GM18907 (cell line): ENCODE results near the gene ITPRIPL1.

Experiments
- ATAC-seq: cut with Tn5 transposase; IDR thresholded peaks from one replicate; pipeline ENCODE4 v1.9.1; 2021; ENCODE audit warnings: mild to moderate bottlenecking, moderate library complexity; ENCODE audit not compliant: unreplicated experiment

ITPRIPL1 gene

GRCh38 chr2:96320728-96321622 lies 4.1 kb upstream of the ITPRIPL1 start:
- peak; percentile 39 for ATAC-seq

DNA sequence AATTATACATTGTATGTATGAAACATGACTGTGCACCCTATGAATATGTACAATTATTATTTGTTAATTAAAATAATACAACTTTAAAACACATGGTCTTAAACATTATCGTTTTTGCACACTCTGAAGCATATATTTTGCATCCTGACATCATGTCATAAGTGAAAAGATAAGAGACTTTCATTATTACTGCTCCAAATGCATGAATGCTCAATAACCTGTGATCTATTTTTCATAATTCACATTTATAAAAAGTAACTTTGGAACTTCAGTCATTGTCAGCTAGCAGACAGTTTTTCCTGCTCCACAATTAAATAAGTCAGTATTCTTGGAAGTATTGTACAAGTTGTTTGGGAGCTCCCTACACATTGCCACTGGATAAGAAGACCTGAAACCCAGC lies 1.3 kb upstream of the ITPRIPL1 start:
- ATAC-seq = no peak

GRCh38 chr2:96324721-96325040 lies 436 bp upstream of the ITPRIPL1 start:
- ATAC-seq = no peak

GRCh38 chr2:96325884-96326255 lies 753 bp downstream of the ITPRIPL1 start:
- no peak for ATAC-seq

GRCh38 chr2:96326564-96326963 lies 1.4 kb downstream of the ITPRIPL1 start:
- ATAC-seq = no peak

GRCh38 chr2:96326990-96327820 lies 2.1 kb downstream of the ITPRIPL1 start:
- no peak for ATAC-seq

DNA sequence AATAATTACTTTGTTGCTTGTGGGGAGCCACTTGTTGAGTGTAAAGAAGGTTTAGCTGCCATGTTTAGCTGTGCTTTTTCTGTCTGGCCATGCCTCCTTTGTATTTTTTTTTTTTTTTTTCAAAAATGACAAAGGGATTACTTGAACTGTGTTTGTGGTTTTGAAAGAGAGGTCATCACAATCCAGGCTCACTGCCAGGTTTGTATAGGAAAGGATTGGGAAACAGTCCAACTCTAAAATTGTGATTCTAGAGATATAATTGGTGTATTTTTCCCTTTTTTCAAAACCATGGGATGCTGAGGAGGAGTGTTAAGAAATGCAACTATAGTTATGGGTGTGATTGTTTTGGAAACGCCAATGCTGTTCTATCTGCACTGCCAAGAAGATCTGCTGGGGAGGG lies 4.3 kb downstream of the ITPRIPL1 start:
- no peak for ATAC-seq

- no peak for ATAC-seq
Measured at GRCh38 chr2:96329874-96330273, 4.8 kb downstream of the ITPRIPL1 start.

DNA sequence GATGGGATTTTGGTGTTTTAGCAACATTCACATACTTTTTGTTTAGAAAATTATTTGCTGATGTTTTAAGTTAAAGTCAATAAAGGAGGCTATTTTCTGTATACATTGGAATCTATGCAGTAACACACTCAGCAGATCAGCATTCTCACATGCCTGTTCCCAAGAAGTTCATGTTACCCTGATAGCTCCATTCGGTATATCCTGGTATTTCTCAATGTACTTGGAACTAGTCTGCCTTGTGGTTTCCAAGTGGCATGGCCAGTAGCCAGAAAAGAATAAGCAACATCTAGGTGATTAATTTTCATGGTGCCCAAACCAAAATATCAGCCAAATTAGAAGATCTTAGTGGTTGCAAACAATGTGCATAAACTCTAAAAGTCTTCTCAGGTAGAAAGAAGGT lies 5.3 kb downstream of the ITPRIPL1 start:
- ATAC-seq = no peak

DNA sequence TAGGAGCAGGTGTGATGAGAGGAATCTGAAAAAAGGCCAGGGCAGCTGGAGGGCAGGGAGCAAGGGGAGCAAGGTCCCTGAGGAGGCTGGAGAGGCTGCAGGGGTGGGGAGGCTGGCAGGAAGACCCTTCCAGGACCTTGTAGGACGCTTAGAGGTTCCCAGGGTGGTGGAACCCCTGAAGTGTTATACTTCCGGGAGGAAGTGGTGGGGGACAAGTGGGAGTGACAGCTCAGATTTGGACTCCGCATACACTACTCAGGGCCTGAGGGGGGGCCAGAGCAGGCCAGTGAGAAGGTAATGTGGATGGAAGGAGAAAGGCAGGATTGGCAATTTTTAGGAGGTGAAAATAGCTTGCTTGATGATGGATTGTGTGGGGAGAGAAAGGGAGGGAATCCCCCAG lies 8.6 kb downstream of the ITPRIPL1 start:
- no peak for ATAC-seq

DNA sequence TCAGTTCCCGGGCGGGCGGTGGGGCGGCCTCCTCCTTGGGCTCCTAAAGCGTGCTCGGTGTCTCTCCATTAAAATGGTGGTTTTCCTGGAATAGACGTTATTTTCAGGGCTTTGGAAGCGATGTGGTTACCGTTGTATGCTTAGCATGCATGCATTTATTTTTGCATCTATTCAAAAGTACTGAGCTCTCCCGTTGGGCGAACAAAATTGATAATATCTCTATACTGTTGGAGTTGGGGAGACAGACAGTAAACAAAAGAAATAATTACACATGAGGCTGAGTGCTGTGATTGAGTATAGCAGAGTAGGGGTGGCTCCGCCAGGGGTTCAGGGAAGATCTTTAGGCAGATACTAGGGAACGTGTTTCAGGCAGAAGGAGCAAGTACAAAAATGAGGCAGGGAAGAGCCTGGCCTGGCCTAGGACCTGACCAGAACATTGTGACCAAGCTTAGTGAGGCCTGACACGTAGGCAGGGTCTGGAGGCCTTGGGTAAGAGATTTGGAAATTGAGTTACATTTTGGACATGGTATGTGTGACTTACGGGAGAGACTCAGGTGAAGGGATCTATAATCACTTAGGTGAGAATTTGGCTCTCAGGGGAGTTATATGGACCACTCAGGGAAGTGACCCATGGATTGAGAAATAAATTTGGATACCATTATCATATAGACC lies 11.1 kb downstream of the ITPRIPL1 start:
- no peak for ATAC-seq

- no peak for ATAC-seq
Measured at GRCh38 chr2:96336873-96337272, 11.8 kb downstream of the ITPRIPL1 start.

GRCh38 chr2:96340493-96341414 lies 15.6 kb downstream of the ITPRIPL1 start:
- ATAC-seq = no peak

DNA sequence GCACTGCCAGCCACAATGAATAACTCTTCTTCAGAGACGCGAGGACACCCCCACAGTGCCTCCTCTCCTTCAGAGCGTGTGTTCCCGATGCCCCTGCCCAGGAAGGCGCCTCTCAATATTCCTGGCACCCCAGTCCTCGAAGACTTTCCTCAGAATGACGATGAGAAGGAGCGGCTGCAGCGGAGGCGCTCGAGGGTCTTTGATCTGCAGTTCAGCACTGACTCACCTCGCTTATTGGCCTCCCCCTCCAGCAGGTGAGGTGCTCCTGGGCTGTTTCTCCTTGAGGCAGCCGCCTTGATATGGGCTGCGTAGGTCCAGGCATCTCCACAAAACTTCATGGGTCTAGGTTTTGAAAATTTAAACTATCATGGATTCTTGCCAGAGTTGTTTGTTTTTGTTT lies 16.5 kb downstream of the ITPRIPL1 start:
- no peak for ATAC-seq

DNA sequence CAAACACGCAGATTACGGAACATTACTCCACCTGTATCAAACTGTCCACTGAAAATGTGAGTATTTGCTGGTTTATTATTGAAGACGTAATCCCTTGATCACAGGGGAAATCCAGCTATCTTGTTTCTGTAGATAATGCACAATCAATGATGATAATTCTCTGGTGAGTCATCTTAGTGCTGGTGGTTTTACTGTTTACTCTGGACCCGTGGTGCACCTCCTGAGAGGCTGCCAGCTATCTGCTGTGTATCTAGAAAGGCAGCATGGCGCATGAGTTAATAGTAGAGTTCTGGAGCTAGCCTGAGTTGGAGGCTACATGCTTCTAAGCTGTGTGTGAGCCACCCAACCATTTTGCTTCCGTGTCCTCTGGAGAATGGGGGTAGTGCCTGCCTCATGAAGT lies 17.0 kb downstream of the ITPRIPL1 start:
- no peak for ATAC-seq

DNA sequence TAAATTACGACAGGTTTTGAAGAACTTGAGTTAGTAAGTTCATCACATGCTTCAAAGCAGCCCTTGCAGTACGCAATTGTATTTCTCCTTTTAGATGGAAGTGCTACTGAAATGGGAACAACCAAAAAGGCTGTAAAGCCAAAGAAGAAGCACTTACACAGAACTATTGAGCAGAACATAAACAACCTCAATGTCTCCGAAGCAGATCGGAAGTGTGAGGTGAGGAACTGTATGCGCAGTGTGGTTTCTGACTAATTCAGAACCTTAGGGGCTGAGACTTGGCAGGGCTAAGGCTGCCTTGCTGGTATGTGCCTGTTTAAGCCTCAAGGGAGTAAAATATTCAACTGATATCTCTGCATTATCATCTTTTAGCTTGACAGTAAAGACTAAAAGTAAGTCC lies 18.9 kb downstream of the ITPRIPL1 start:
- peak; percentile 76 for ATAC-seq

DNA sequence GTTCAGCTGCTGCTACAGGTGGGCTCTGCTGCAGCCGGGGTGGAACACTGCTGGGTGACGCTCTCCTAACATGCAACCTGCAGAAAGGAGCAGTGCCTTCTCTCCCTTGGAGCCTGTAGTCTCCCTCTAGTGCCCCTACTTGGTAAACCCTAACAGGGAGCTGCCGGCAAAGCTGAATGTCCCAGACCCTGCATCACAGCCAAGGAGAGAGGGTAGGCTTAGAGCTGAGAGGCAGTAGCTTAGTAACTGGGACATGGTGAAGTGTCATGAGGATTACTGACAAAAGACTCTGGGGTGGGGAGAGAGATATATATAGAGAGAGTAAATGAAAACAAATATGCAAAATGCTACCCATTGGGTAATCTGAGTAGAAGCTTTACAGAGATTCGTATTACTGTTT lies 20.3 kb downstream of the ITPRIPL1 start:
- ATAC-seq = no peak

GRCh38 chr2:96345868-96346462 lies 20.8 kb downstream of the ITPRIPL1 start:
- ATAC-seq = no peak

- no peak for ATAC-seq
Measured at GRCh38 chr2:96347395-96347794, 22.3 kb downstream of the ITPRIPL1 start.

GRCh38 chr2:96353032-96353561 lies 28.0 kb downstream of the ITPRIPL1 start:
- ATAC-seq = no peak
